Neural cell (in vitro differentiated cells): ENCODE measurements around the gene AEN.

Experiments used
- CTCF ChIP-seq: fragments of 450-650 bp; IDR thresholded peaks from 2 replicates; pipeline ENCODE4 v1.5.1; 2014; ENCODE audit warnings: antibody characterized with exemption, mild to moderate bottlenecking, moderate library complexity; ENCODE audit not compliant: poor library complexity, severe bottlenecking
- EZH2 ChIP-seq: fragments of 200-600, 300-800 bp; shearing (Covaris generic), sonication (generic); IDR thresholded peaks from 2 replicates; pipeline ENCODE4 v1.6.1; 2014; ENCODE audit warnings: antibody characterized with exemption, low read length, borderline replicate concordance, mild to moderate bottlenecking; ENCODE audit not compliant: insufficient read depth, poor library complexity, severe bottlenecking
- POLR2AphosphoS5 ChIP-seq: IDR thresholded peaks from 2 replicates; pipeline ENCODE4 v1.6.1; 2012
- RAD21 ChIP-seq: fragments of 450-650 bp; conservative IDR thresholded peaks from 2 replicates; pipeline ENCODE4 v1.6.1; 2014; ENCODE audit warnings: antibody characterized with exemption, mild to moderate bottlenecking, moderate library complexity
- REST ChIP-seq: IDR thresholded peaks from 2 replicates; pipeline ENCODE4 v1.6.1; 2012; ENCODE audit warnings: borderline replicate concordance
- SMC3 ChIP-seq: fragments of 450-650 bp; conservative IDR thresholded peaks from 2 replicates; pipeline ENCODE4 v1.6.1; 2014; ENCODE audit warnings: antibody characterized with exemption, mild to moderate bottlenecking, moderate library complexity; ENCODE audit not compliant: poor library complexity

- TF ChIP-seq CTCF (no peak), SMC3 (no peak), REST (no peak), EZH2 (no peak), RAD21 (no peak), POLR2AphosphoS5 (no peak)
Measured at GRCh38 chr15:88590759-88591158, 30.4 kb upstream of the AEN start.
